Ecto neural progenitor cell (in vitro differentiated cells): Measurements from ENCODE around the gene KIRREL1.

ENCODE experiments used
- DNase-seq: peaks from one replicate; pipeline ENCODE4 v3.0.0-alpha.2; 2018; ENCODE audit warnings: low spot score

Gene KIRREL1

GRCh38 chr1:158035976-158036583, 42.6 kb downstream of the KIRREL1 start:
- DNase-seq: no peak

GRCh38 chr1:158037008-158037865, 43.8 kb downstream of the KIRREL1 start:
- no peak for DNase-seq

GRCh38 chr1:158037866-158038359, 44.5 kb downstream of the KIRREL1 start:
- DNase-seq: no peak

- DNase-seq: no peak
Measured at GRCh38 chr1:158038793-158039192, 45.3 kb downstream of the KIRREL1 start.

GRCh38 chr1:158039380-158039779, 45.9 kb downstream of the KIRREL1 start:
- DNase-seq: no peak

GRCh38 chr1:158040323-158040722, 46.9 kb downstream of the KIRREL1 start:
- DNase-seq: no peak

GRCh38 chr1:158043232-158043631, 49.8 kb downstream of the KIRREL1 start:
- DNase-seq: peak; percentile 83

- no peak for DNase-seq
Measured at GRCh38 chr1:158045639-158046038, 52.2 kb downstream of the KIRREL1 start.

- no peak for DNase-seq
Measured at GRCh38 chr1:158046715-158047510, 53.5 kb downstream of the KIRREL1 start.

- no peak for DNase-seq
Measured at GRCh38 chr1:158048371-158049067, 55.1 kb downstream of the KIRREL1 start.

- DNase-seq: no peak
Measured at GRCh38 chr1:158049853-158050252, 56.4 kb downstream of the KIRREL1 start.

GRCh38 chr1:158053276-158053675, 59.8 kb downstream of the KIRREL1 start:
- no peak for DNase-seq

GRCh38 chr1:158054721-158055120, 61.3 kb downstream of the KIRREL1 start:
- DNase-seq: no peak

GRCh38 chr1:158055854-158056253, 62.4 kb downstream of the KIRREL1 start:
- DNase-seq: no peak

GRCh38 chr1:158056498-158056897, 63.1 kb downstream of the KIRREL1 start:
- DNase-seq: no peak

GRCh38 chr1:158058237-158058985, 65.0 kb downstream of the KIRREL1 start:
- no peak for DNase-seq

- peak; percentile 69 for DNase-seq
Measured at GRCh38 chr1:158059984-158060383, 66.5 kb downstream of the KIRREL1 start.

- DNase-seq: no peak
Measured at GRCh38 chr1:158062174-158062573, 68.7 kb downstream of the KIRREL1 start.

- DNase-seq: no peak
Measured at GRCh38 chr1:158067662-158068061, 74.2 kb downstream of the KIRREL1 start.

GRCh38 chr1:158068918-158069317, 75.5 kb downstream of the KIRREL1 start:
- no peak for DNase-seq

- no peak for DNase-seq
Measured at GRCh38 chr1:158071138-158071537, 77.7 kb downstream of the KIRREL1 start.
